HG03108 (cell line): Measurements from ENCODE around the gene DEXI.
"Not testable (repeated sequence)": the region's sequence is repeated elsewhere in the genome, so short reads cannot be mapped to it uniquely, and the experiment has no call there.

Experiments used
- ATAC-seq: cut with Tn5 transposase; IDR thresholded peaks from one replicate; pipeline ENCODE4 v1.9.1; 2021; ENCODE audit warnings: moderate library complexity; ENCODE audit not compliant: unreplicated experiment

The DEXI gene

DNA sequence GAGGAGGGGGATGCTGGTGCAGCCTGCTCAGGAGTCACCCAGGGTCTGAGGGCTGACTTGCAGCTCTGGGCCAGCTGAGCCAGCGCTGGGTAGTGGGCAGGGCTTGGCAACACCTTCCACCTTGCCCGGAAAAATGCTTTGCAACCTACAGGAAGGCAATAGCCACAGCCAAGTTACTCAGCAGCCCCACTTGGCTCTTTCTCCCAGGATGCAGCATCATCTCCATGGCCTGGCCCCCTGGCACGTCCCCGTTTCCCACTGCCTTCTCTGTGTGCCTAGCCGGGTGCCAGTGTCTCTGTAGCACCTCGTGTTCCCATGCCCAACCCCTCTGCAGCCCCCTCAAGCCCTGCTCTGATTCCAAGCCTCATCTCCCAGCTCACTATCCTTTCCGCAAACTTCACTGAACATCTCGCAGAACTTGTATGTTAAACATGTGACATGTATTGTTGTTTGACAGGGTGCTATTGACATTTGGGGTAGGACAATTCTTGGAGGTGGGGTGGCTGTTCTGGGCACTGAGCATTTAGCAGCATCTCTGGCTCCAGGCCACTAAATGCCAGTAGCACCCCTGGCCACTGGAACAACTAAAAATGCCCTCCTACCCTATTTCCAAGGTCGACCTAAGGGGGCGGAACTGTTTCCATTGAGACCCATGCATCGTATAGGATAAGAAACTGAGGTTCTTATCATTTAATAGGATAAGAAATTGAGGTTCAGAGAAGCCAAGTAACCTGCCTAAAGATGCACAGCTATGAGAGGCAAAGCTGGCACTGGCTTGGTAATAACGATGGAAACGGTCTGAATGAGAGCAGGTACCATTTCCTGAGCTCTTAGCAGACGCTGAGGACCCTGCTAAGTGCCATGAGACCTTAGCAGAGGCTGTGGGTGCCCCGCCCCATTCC lies 12.2 kb downstream of the DEXI start:
- no peak for ATAC-seq

DNA sequence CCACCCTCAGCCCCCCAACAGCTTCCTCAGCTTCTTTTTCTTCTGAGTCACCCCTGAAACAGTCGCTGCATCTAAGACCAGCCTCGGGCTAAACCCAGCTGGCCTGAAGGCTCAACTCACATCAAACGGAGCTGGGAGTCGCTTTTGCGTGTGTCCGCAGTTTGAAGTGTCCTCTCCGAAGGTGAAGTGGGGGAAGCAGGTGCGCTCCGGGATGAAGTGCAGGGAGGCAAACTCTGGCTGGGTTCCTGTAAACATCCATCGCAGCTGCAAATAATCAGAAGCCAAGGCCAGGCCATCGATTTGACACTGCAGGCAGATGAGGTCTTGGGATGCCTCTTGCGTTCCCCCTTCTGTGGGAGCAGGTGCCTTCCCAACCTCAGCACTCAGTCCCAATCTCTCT lies 13.2 kb downstream of the DEXI start:
- ATAC-seq: not testable (repeated sequence)

DNA sequence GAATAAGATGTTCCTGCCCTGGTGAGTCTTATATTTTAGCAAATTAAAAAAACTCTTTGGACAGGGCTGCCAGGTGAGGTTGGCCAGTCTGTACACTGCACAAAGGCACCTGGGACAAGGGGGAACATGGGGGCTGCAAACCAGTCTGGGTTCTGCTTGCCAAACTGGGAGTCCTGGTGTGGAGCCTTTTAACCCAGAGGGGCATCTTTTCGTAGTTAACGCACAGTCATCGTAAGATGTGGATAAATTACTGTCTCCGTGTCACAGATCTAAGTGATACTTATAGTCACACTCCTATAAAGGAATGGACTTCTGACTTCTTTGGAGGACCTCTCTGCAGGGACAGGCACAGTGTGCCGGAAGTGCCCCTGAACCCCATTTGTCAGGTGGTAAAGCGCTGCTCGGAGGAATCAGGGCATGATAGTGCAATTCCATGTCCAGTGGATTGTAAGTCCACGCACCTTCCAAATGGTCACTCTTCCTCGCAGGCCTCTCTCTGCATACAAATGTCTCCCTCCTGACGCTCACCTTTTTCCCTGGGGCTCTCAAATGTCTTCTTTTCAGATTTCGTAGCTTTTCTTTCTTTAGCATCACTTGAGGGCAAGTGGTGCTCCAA lies 14.7 kb downstream of the DEXI start:
- ATAC-seq: no peak

DNA sequence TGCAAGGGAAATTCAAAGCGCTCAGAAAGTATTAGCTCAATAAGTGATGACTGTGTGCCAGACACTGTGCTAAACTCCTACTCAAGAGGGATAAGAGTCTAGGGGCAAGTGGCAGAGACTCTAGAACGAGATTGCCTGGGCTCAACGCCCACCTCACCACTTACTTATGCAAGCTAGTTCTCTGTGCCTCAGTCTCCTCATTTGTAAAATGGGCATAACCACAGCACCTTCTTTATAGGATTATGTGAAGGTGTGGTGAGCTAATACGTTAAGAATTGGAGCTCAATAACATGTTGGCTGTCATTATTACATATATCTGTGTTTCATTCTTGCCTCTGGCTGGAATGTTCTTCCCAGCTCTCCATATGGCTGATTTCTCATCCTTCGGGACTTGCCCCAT lies 15.4 kb downstream of the DEXI start:
- ATAC-seq: no peak

DNA sequence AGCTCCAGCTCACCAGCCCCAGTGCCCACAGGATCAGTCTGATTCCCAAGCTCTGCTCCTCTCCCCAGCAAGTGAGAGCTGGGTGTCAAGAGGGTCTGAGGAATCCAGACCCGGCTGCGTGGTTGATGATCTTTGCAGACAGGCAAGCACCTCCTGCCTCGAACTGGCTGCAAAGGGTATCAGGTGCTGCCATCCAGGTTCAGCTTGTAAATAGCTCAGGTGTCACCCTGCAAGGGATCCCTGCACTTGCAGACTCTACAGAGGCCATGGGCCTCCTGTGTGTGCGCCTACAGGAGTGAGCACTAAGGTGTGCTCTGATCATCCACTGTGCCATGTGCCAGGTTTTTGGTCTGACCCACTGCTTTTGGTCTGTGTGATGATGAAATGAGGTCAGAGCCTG lies 16.2 kb downstream of the DEXI start:
- ATAC-seq: no peak

DNA sequence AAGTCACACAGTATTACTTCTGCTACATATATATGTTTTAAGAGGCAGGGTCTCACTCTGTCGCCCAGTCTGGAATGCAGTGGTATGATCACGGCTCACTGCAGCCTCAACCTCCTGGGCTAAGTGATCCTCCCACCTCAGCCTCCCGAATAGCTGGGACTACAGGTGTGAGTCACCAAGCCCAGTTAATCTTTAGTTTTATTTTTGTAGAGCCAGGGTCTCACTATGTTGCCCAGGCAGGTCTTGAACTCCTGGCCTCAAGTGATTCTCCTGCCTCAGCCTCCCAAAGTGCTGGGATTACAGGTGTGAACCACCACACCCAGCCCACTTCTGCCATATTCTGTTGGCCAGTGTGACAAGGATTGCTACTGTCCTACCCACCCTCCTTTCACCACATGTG lies 17.0 kb downstream of the DEXI start:
- ATAC-seq: not testable (repeated sequence)

DNA sequence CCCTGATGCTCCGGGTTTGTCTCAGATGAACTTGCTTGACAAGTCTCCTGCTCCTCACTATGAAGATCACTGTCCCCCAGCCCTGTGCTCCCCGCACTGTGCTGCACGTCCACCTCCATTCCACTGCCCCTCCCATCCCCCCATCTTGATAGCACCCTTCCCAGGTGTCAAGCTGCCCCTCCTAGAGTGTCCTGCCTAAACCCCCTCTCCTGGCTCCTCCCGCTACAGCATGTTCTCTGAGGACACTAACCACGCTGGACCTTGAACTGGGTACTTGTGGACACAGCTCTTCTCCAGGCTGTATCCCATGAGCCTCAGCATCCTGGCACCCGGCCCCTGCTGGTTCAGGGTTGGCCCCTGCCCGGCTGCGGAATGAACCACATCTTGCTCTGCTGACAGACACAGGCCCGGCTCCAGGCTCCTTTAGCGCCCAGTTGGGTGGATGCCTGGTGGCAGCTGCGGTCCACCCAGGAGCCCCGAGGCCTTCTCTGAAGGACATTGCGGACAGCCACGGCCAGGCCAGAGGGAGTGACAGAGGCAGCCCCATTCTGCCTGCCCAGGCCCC lies 18.5 kb downstream of the DEXI start:
- no peak for ATAC-seq

DNA sequence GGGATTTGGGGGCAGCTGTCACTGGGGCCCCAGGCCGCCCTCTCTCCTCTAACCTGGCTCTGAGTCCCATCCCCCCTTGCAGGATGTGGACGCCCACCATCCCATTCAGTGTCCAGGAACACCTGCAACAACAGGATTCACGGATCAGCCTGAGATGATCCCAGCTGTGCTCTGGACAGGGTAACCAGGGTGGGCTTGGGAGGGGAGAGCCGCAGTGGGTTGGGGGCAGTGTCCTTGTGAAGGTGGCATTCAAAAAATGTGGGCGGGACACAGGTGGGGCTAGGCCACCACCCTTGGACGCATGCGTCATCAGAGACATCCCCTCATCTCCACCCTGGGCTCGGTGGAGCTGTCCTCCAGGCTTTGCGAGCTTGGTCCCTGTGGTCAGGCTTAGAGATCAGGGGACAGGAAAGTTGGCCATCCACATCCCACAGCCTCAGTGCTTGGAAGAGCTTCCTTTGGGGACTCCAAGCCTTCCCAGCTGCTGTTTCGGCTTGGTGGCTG lies 19.1 kb downstream of the DEXI start:
- no peak for ATAC-seq

DNA sequence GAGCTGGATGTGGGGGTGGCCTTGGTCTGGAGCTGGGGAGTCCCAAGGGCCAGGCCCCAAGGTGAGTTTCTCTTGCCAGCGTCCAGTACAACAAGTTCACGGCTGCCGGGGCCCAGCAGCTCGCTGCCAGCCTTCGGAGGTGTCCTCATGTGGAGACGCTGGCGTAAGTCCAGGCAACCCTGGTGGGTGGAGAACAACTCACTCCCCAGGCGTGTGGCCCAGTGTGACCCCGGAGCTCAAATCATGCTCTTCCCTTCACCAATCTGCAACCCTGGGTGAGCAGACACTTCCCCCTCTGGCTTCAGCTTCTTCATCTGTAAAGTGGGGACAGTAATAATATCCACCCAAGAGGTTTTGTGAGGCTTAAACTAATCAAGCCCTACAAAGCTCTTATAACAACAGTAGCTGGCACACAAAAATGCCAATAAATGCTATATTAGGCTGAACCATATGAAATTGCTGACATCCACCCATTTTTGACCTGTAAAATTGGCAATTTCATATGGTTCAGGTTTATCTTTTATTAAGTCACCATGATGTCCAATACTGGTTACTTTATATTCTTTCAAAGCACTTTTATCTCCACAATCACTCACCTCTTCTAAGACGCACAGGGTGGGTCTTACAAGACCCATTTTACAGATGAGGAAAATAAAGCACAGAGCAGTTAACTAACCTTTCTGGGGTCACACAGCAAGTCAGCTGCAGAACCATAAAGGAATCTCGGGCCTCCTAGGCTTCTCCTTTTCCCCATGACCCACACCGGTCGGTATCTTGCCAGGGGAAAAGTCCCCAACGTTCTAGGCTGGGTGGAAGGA lies 19.7 kb downstream of the DEXI start:
- ATAC-seq: no peak

DNA sequence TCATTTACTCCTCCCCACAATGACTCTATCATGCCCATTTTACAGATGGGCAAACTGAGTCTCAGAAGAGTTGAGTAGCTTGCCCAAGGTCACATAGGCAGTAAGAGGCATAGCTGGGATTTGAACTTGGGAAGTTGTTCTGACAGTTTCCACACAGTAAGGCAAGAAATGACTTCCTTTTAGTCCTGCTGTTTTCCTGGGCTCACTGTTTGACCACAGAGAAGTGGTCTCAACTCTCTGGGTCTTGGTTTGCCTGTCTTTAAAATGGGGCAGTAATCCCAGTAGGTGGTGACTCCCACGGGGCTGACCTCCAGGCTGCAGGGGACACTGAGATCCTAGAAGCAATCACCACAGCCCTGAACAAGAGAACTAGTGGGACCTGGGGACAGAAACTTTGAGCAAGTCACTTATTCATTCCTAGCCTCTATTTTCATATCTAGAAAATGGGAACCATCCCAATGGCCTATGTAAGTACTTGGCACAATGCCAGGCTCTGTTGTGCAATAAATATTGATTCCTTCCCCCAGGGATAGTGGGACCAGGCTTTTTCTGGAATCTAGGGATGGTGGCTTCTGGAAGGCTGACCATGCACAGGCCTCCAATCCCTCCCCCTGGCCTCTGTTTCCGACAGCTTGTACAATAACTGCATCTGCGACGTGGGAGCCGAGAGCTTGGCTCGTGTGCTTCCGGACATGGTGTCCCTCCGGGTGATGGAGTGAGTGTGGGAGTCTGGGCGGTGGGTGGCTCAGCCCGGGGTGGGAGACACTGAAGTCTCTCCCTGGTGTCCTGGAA lies 20.5 kb downstream of the DEXI start:
- no peak for ATAC-seq

DNA sequence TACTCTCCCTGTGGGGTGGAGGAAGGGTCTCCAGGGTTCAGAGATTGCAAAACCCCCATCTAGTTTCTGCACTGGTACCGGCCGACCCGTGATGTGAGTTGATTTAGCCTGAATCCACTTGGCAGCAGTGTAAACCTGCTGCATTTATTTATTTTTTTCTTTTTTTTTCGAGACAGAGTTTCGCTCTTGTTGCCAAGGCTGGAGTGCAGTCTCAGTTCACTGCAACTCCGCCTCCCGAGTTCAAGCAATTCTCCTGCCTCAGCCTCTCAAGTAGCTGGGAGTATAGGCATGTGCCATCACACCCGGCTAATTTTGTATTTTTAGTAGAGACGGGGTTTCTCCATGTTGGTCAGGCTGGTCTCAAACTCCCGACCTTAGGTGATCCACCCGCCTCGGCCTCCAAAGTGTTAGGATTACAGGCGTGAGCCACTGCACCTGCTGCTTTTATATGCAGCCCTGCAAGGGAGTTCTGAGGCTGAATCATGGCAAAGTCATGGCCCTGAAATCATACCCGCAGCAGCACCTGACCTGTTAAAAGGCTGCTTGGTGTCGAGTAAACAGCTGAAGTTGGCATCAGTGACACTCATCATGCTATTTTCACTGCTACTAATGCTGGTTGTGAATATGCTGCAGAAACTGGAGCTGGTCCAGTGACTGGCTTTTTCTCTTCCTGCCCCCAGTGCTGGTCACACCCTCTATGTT lies 21.4 kb downstream of the DEXI start:
- no peak for ATAC-seq

DNA sequence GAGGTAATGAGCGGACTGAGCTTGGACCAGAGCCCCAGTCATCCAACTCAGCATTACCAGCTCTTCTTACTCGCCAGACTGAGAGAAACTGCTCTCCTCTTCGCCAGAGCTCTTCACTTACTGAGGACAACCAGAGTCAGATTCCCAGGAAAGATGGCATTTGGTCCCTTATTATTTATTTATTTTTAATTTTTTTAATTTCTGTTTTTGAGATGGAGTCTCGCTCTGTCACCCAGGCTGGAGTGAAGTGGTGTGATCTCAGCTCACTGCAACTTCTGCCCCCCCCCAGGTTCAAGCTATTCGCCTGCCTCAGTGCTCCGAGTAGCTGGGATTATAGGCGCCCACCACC lies 23.3 kb downstream of the DEXI start:
- no peak for ATAC-seq

DNA sequence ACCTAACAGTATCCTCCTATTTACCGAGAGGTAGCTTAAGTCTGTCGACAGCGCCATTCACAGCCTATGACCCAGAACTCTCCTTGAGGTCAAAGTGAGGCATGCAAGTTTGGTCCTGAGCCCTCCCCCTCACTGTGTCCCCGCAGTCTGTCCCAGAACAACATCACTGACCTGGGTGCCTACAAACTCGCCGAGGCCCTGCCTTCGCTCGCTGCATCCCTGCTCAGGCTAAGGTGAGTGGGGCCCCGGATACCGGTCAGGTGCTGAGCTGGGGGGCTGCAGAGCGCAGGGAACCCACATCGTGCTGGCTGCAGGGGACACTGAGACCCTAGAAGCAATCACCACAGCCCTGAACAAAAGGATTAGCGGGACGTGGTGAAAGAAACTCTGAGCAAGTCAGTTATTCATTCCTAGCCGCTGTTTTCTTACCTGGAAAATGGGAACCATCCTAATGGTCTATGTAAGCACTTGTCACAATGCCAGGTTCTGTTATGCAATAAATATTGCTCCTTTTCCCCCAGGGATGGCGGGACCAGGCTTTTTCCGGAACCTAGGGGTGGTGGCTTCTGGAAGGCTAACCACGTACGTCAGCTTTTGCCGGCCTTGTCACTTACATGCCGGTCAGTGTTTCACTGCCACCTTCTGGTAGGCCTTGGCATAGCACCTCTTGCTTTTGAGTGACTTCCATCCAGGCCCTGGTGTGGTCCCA lies 23.8 kb downstream of the DEXI start:
- ATAC-seq: no peak

DNA sequence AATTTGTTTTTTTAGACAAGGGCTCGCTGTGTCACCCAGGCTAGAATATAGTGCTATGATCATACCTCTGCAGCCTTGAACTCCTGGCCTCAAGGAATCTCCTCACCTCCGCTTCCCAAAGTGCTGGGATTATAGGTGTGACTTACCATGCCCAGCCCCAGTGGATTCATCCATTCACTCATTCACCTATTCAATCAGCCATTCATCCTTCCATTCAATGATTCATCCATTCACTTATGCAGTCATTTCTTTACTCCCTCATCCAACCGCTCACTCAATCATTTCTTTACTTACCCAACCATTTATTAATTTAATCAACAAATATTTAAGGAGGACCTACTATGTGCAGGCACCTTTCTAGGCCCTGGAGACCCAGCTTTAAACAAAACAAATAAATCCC lies 25.7 kb downstream of the DEXI start:
- ATAC-seq: no peak

DNA sequence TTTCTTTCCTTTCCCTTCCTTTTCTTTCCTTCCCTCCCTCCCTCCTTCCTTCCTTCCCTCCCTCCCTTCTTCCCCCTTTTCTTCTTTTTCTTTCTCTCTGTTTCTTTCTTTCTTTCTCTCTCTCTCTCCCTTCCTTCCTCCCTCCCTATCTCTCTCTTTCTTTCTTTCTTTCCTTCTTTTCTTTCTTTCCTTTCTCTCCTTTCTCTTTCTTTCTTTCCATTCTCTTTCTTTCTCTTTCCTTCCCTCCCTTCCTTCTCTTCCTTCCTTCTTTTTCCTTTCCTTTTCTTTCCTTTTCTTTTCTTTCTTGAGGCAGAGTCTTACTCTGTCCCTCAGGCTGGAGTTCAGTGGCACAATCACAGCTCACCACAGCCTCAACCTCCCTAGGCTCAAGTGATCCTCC lies 31.0 kb downstream of the DEXI start:
- ATAC-seq: no peak

DNA sequence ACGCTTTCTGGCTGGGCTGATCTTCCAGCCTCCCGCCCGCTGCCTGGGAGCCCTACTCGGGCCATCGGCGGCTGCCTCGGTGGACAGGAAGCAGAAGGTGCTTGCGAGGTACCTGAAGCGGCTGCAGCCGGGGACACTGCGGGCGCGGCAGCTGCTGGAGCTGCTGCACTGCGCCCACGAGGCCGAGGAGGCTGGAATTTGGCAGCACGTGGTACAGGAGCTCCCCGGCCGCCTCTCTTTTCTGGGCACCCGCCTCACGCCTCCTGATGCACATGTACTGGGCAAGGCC lies 34.6 kb downstream of the DEXI start:
- ATAC-seq: no peak

DNA sequence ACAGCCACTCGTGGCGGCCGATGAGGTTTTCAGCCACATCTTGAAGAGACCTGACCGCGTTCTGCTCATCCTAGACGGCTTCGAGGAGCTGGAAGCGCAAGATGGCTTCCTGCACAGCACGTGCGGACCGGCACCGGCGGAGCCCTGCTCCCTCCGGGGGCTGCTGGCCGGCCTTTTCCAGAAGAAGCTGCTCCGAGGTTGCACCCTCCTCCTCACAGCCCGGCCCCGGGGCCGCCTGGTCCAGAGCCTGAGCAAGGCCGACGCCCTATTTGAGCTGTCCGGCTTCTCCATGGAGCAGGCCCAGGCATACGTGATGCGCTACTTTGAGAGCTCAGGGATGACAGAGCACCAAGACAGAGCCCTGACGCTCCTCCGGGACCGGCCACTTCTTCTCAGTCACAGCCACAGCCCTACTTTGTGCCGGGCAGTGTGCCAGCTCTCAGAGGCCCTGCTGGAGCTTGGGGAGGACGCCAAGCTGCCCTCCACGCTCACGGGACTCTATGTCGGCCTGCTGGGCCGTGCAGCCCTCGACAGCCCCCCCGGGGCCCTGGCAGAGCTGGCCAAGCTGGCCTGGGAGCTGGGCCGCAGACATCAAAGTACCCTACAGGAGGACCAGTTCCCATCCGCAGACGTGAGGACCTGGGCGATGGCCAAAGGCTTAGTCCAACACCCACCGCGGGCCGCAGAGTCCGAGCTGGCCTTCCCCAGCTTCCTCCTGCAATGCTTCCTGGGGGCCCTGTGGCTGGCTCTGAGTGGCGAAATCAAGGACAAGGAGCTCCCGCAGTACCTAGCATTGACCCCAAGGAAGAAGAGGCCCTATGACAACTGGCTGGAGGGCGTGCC lies 35.1 kb downstream of the DEXI start:
- ATAC-seq: no peak

DNA sequence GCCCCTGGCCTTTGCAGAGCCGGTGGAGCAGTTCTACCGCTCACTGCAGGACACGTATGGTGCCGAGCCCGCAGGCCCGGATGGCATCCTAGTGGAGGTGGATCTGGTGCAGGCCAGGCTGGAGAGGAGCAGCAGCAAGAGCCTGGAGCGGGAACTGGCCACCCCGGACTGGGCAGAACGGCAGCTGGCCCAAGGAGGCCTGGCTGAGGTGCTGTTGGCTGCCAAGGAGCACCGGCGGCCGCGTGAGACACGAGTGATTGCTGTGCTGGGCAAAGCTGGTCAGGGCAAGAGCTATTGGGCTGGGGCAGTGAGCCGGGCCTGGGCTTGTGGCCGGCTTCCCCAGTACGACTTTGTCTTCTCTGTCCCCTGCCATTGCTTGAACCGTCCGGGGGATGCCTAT lies 35.8 kb downstream of the DEXI start:
- ATAC-seq: no peak

DNA sequence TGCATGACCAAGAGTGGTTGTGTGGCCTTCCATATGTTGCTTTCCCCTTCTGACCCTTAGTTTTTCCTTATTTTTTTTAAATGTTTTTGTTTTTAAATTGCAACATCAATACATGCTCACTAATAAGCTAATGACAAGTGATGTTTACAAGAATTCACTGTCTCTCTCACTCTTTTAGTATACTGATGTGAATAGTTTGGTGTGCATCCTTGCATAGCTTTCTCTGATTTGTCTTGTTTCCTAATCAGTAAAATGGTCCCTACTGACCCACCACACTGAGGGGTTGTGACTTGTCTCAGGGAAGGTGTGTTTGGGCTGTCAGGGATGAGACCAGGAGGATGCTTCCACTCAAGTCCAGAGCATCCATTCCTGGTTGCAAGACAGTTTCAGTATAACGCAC lies 39.3 kb downstream of the DEXI start:
- no peak for ATAC-seq
